ENCODE measurements around the gene CYB5A. TPM values are rescaled to one million over a fixed set of nuclear protein-coding genes. Genes with fewer than 3 reads are reported as not detected.

Gene CYB5A
- total RNA-seq, 2 experiments from 2014 or later, result 53.1 to 61.4 TPM

GRCh38 chr18:74284191-74284979, 7.4 kb downstream of the CYB5A start:
- Mint-ChIP-seq H3K4me1 (peaks cover 18% of the 10 kb centered on the region), H3K9me3 (ENCODE audit: low read depth) (no peaks in the 10 kb centered on the region), H3K27ac (no peak overlapping the region), H3K36me3 (ENCODE audit: low read depth) (peaks cover 2% of the 10 kb centered on the region), H3K27me3 (no peaks in the 10 kb centered on the region), H3K4me3 (no peak overlapping the region)
- intact Hi-C loops (cut with DNase I, micrococcal nuclease), result no loop called here
- CTCF ChIA-PET, result interaction anchor here (0.6 to 0.9 kb wide), 3 partner anchors 10 to 209 kb away, joined by 3 to 4 read pairs (median 3); no protein-coding TSS in a partner anchor
- ATAC-seq (no peak), DNase-seq (no peak)
- POLR2A ChIA-PET, result no interaction called here

- H3K4me1 Mint-ChIP-seq, result peaks cover 18% of the 10 kb centered on the region
- intact Hi-C loops (cut with DNase I, micrococcal nuclease), result no loop called here
- no peak for DNase-seq
- H3K4me3 Mint-ChIP-seq, result no peak overlapping the region
- H3K27me3 Mint-ChIP-seq, result no peaks in the 10 kb centered on the region
- H3K36me3 Mint-ChIP-seq (ENCODE audit: low read depth), result peaks cover 2% of the 10 kb centered on the region
- no peak overlapping the region for H3K27ac Mint-ChIP-seq
- no peaks in the 10 kb centered on the region for H3K9me3 Mint-ChIP-seq (ENCODE audit: low read depth)
- ChIA-PET POLR2A (no interaction called here), CTCF (interaction anchor here (0.6 kb wide), 1 partner anchor 9 kb away, joined by 4 read pairs; no protein-coding TSS in a partner anchor)
- ATAC-seq, result no peak
Measured at GRCh38 chr18:74283646-74284045, 8.1 kb downstream of the CYB5A start.

GRCh38 chr18:74282755-74283554, 8.8 kb downstream of the CYB5A start:
- ChIA-PET POLR2A (no interaction called here), CTCF (no interaction called here)
- DNase-seq (peak; percentile 37), ATAC-seq (peak; percentile 49)
- Mint-ChIP-seq H3K9me3 (ENCODE audit: low read depth) (no peaks in the 10 kb centered on the region), H3K36me3 (ENCODE audit: low read depth) (peaks cover 2% of the 10 kb centered on the region), H3K27me3 (no peaks in the 10 kb centered on the region), H3K4me3 (no peak overlapping the region), H3K27ac (peak overlapping the region; percentile 3), H3K4me1 (peaks cover 18% of the 10 kb centered on the region)
- intact Hi-C loops (cut with DNase I, micrococcal nuclease), result no loop called here

- intact Hi-C loops (cut with DNase I, micrococcal nuclease), result no loop called here
- ChIA-PET POLR2A (no interaction called here), CTCF (interaction anchor here (1.0 kb wide), 1 partner anchor 127 kb away, joined by 3 read pairs; no protein-coding TSS in a partner anchor)
- Mint-ChIP-seq H3K4me3 (no peak overlapping the region), H3K27me3 (no peaks in the 10 kb centered on the region), H3K27ac (peak overlapping the region; percentile 3), H3K4me1 (peaks cover 16% of the 10 kb centered on the region), H3K9me3 (ENCODE audit: low read depth) (no peaks in the 10 kb centered on the region), H3K36me3 (ENCODE audit: low read depth) (peaks cover 2% of the 10 kb centered on the region)
- DNase-seq (no peak), ATAC-seq (no peak)
Measured at GRCh38 chr18:74281980-74282754, 9.6 kb downstream of the CYB5A start.

GRCh38 chr18:74281011-74281979, 10.5 kb downstream of the CYB5A start:
- Mint-ChIP-seq H3K4me3 (no peak overlapping the region), H3K36me3 (ENCODE audit: low read depth) (peaks cover 2% of the 10 kb centered on the region), H3K9me3 (ENCODE audit: low read depth) (no peaks in the 10 kb centered on the region), H3K4me1 (peaks cover 16% of the 10 kb centered on the region), H3K27me3 (no peaks in the 10 kb centered on the region), H3K27ac (no peak overlapping the region)
- intact Hi-C loops (cut with DNase I, micrococcal nuclease), result no loop called here
- ChIA-PET CTCF (interaction anchor here (1.0 kb wide), 1 partner anchor 127 kb away, joined by 3 read pairs; no protein-coding TSS in a partner anchor), POLR2A (no interaction called here)
- ATAC-seq (no peak), DNase-seq (no peak)

GRCh38 chr18:74278983-74279382, 12.8 kb downstream of the CYB5A start:
- Mint-ChIP-seq H3K36me3 (ENCODE audit: low read depth) (peaks cover 2% of the 10 kb centered on the region), H3K4me3 (no peak overlapping the region), H3K9me3 (ENCODE audit: low read depth) (no peaks in the 10 kb centered on the region), H3K4me1 (peaks cover 16% of the 10 kb centered on the region), H3K27ac (no peak overlapping the region), H3K27me3 (no peaks in the 10 kb centered on the region)
- intact Hi-C loops (cut with DNase I, micrococcal nuclease), result no loop called here
- DNase-seq, result no peak
- CTCF ChIA-PET, result no interaction called here
- no peak for ATAC-seq
- POLR2A ChIA-PET, result no interaction called here

GRCh38 chr18:74278058-74278457, 13.7 kb downstream of the CYB5A start:
- CTCF ChIA-PET, result no interaction called here

GRCh38 chr18:74277296-74277695, 14.5 kb downstream of the CYB5A start:
- ATAC-seq, result no peak
- DNase-seq, result no peak
- intact Hi-C loops (cut with DNase I, micrococcal nuclease), result no loop called here
- Mint-ChIP-seq H3K36me3 (ENCODE audit: low read depth) (no peaks in the 10 kb centered on the region), H3K27ac (no peak overlapping the region), H3K4me1 (peaks cover 4% of the 10 kb centered on the region), H3K27me3 (no peaks in the 10 kb centered on the region), H3K9me3 (ENCODE audit: low read depth) (no peaks in the 10 kb centered on the region), H3K4me3 (no peak overlapping the region)
- ChIA-PET POLR2A (no interaction called here), CTCF (interaction anchor here (0.6 kb wide), 1 partner anchor 18 kb away, joined by 3 read pairs; no protein-coding TSS in a partner anchor)

More at GRCh38 chr18:74278058-74278457, 13.7 kb downstream of the CYB5A start:
- POLR2A ChIA-PET, result no interaction called here
- H3K4me1 Mint-ChIP-seq, result peaks cover 11% of the 10 kb centered on the region
- no peak overlapping the region for H3K4me3 Mint-ChIP-seq
- H3K36me3 Mint-ChIP-seq (ENCODE audit: low read depth), result peaks cover under 1% of the 10 kb centered on the region
- intact Hi-C loops (cut with DNase I, micrococcal nuclease), result no loop called here
- DNase-seq (no peak), ATAC-seq (no peak)
- no peaks in the 10 kb centered on the region for H3K9me3 Mint-ChIP-seq (ENCODE audit: low read depth)
- no peak overlapping the region for H3K27ac Mint-ChIP-seq
- no peaks in the 10 kb centered on the region for H3K27me3 Mint-ChIP-seq

GRCh38 chr18:74276609-74277008, 15.2 kb downstream of the CYB5A start:
- DNase-seq, result no peak
- no peak for ATAC-seq
- H3K4me1 Mint-ChIP-seq, result no peaks in the 10 kb centered on the region
- intact Hi-C loops (cut with DNase I, micrococcal nuclease), result no loop called here
- ChIA-PET CTCF (no interaction called here), POLR2A (no interaction called here)
- H3K36me3 Mint-ChIP-seq (ENCODE audit: low read depth), result no peaks in the 10 kb centered on the region
- H3K4me3 Mint-ChIP-seq, result no peak overlapping the region
- H3K27ac Mint-ChIP-seq, result no peak overlapping the region
- no peaks in the 10 kb centered on the region for H3K9me3 Mint-ChIP-seq (ENCODE audit: low read depth)
- H3K27me3 Mint-ChIP-seq, result no peaks in the 10 kb centered on the region

GRCh38 chr18:74275736-74276135, 16.0 kb downstream of the CYB5A start:
- intact Hi-C loops (cut with DNase I, micrococcal nuclease), result no loop called here
- POLR2A ChIA-PET, result no interaction called here
- H3K36me3 Mint-ChIP-seq (ENCODE audit: low read depth), result no peaks in the 10 kb centered on the region
- H3K4me1 Mint-ChIP-seq, result no peaks in the 10 kb centered on the region
- ATAC-seq, result no peak
- DNase-seq, result no peak
- no peaks in the 10 kb centered on the region for H3K9me3 Mint-ChIP-seq (ENCODE audit: low read depth)
- no peak overlapping the region for H3K4me3 Mint-ChIP-seq
- H3K27ac Mint-ChIP-seq, result no peak overlapping the region
- CTCF ChIA-PET, result interaction anchor here (0.6 to 2.3 kb wide), 4 partner anchors 25 to 218 kb away, joined by 3 to 6 read pairs (median 3); no protein-coding TSS in a partner anchor
- H3K27me3 Mint-ChIP-seq, result no peaks in the 10 kb centered on the region

Measured in activated CD4-positive, alpha-beta T cell treated with anti-CD3 and anti-CD28 coated beads for 36 hours (primary cell).